ENCODE data around the gene PFKFB2.

DNA sequence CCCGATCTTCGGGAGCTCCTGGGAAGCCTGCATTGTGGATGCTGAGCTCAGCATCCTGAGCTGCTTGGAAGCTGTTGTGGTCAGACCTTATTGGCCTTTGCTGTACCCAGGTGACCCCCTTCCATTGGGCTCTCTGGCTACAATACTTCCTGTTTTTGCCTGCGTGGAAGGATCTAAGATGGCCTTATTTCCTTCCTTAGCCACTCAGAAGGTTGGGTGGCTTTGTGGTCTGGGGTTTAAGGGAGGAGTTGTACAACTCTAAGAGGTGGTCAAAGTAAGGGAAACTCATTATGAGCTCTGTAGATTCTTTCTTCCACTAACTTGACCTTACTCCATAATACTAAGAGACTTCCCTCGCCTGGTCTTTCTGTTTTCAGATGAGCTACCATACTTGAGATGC is 17.7 kb downstream of the PFKFB2 start:
- TF ChIP-seq, protein P1, sequence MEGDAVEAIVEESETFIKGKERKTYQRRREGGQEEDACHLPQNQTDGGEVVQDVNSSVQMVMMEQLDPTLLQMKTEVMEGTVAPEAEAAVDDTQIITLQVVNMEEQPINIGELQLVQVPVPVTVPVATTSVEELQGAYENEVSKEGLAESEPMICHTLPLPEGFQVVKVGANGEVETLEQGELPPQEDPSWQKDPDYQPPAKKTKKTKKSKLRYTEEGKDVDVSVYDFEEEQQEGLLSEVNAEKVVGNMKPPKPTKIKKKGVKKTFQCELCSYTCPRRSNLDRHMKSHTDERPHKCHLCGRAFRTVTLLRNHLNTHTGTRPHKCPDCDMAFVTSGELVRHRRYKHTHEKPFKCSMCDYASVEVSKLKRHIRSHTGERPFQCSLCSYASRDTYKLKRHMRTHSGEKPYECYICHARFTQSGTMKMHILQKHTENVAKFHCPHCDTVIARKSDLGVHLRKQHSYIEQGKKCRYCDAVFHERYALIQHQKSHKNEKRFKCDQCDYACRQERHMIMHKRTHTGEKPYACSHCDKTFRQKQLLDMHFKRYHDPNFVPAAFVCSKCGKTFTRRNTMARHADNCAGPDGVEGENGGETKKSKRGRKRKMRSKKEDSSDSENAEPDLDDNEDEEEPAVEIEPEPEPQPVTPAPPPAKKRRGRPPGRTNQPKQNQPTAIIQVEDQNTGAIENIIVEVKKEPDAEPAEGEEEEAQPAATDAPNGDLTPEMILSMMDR (IDR thresholded peaks at IDR 0.05) = no peak
- TF ChIP-seq POLR2AphosphoS5 (IDR thresholded peaks at IDR 0.05) (no peak), POLR2A (IDR thresholded peaks at IDR 0.05) (no peak)

All from upper lobe of left lung (tissue), 4 donors.